PC-3 (cell line): ENCODE data around the gene UBE2E2. TPM values are rescaled to one million over a fixed set of nuclear protein-coding genes. Genes with fewer than 3 reads are reported as not detected.

ENCODE experiments used
- ATAC-seq: fragments of 200-7000 bp; cut with Tn5 transposase; 2 replicates; pipeline ENCODE4 v1.9.1; 2020; ENCODE audit warnings: mild to moderate bottlenecking, moderate library complexity
- BruUV-seq: library from RNA; stranded (reverse); fragments of 400-500 nt; replicated peaks from 2 replicates; lab custom pipeline; 2021; lab: Mats Ljungman, UMichigan
- CTCF ChIA-PET: fragments of 300-600 bp; sonication (Branson Sonifier 250); formaldehyde crosslinking; loops from one replicate; lab custom pipeline; 2022; ENCODE audit warnings: antibody characterized with exemption; lab: Charles Lee
- POLR2A ChIA-PET: fragments of 300-600 bp; sonication (Branson Sonifier 250); formaldehyde crosslinking; loops from one replicate; lab custom pipeline; 2022; ENCODE audit warnings: antibody characterized with exemption; ENCODE audit not compliant: unreplicated experiment; lab: Charles Lee
- DNase-seq: peaks from one replicate; pipeline ENCODE4 v3.0.0-alpha.2; 2015
- H2AFZ ChIP-seq: fragments of 300-600 bp; sonication (generic); 2 replicates; pipeline ENCODE4 v1.6.0; 2016; ENCODE audit warnings: antibody characterized with exemption, low read length
- H3F3A ChIP-seq: fragments of 300-600 bp; sonication (generic); one replicate; pipeline ENCODE4 v1.6.0; 2017; ENCODE audit warnings: antibody characterized with exemption, low read length, control low read depth, mild to moderate bottlenecking; ENCODE audit not compliant: unreplicated experiment
- H3K27ac ChIP-seq: fragments of 300-600 bp; sonication (generic); 2 replicates; pipeline ENCODE4 v1.5.1; 2016; ENCODE audit warnings: mild to moderate bottlenecking, low read length
- H3K27me3 ChIP-seq: fragments of 300-600 bp; sonication (generic); 2 replicates; pipeline ENCODE4 v1.6.1; 2016; ENCODE audit warnings: low read length, mixed read lengths
- H3K36me3 ChIP-seq: fragments of 300-600 bp; sonication (generic); 2 replicates; pipeline ENCODE4 v1.6.1; 2016; ENCODE audit warnings: low read depth, mixed run types, low read length, mixed read lengths
- H3K4me1 ChIP-seq: fragments of 300-600 bp; sonication (generic); 2 replicates; pipeline ENCODE4 v1.5.1; 2016; ENCODE audit warnings: low read length; ENCODE audit not compliant: insufficient read depth
- H3K4me2 ChIP-seq: fragments of 300-600 bp; sonication (generic); 2 replicates; pipeline ENCODE4 v1.6.0; 2016; ENCODE audit warnings: low read length
- H3K4me3 ChIP-seq: fragments of 300-600 bp; sonication (generic); 2 replicates; pipeline ENCODE4 v1.5.1; 2016; ENCODE audit warnings: mild to moderate bottlenecking, low read length, mixed read lengths
- H3K79me2 ChIP-seq: fragments of 300-600 bp; sonication (generic); 2 replicates; pipeline ENCODE4 v1.6.1; 2017; ENCODE audit warnings: low read length, mixed read lengths
- H3K9ac ChIP-seq: fragments of 300-600 bp; sonication (generic); 2 replicates; pipeline ENCODE4 v1.6.0; 2016; ENCODE audit warnings: mild to moderate bottlenecking, low read length
- H3K9me2 ChIP-seq: fragments of 300-600 bp; sonication (generic); replicated peaks from 2 replicates; pipeline ENCODE4 v1.6.1; 2016; ENCODE audit warnings: mixed run types, low read length, mixed read lengths
- H3K9me3 ChIP-seq: fragments of 300-600 bp; sonication (generic); 2 replicates; pipeline ENCODE4 v1.6.1; 2016; ENCODE audit warnings: low read length, mixed read lengths
- H4K20me1 ChIP-seq: fragments of 300-600 bp; sonication (generic); 2 replicates; pipeline ENCODE4 v1.6.1; 2016; ENCODE audit warnings: low read length, mixed read lengths
- CTCF ChIP-seq: fragments of 300-600 bp; sonication (generic); conservative IDR thresholded peaks from 2 replicates; pipeline ENCODE4 v1.5.1; 2017; ENCODE audit warnings: antibody characterized with exemption, low read depth, mild to moderate bottlenecking, low read length
- EZH2 ChIP-seq: fragments of 300-600 bp; sonication (generic); IDR thresholded peaks from one replicate; pipeline ENCODE4 v1.6.1; 2017; ENCODE audit warnings: antibody characterized with exemption, mild to moderate bottlenecking, low read length; ENCODE audit not compliant: unreplicated experiment
- EZH2phosphoT487 ChIP-seq: fragments of 300-600 bp; sonication (generic); IDR thresholded peaks from 2 replicates; pipeline ENCODE4 v1.6.1; 2018; ENCODE audit warnings: mild to moderate bottlenecking, antibody characterized with exemption, low read length, borderline replicate concordance
- intact Hi-C: fragments of 100-400 bp; cut with micrococcal nuclease; formaldehyde crosslinking; loops from 2 replicates; pipeline ENCODE4 v1.9.0; 2023
- total RNA-seq: library from RNA; depleted of rRNA; stranded (reverse); fragments of >200 nt; gene quantifications from 2 replicates; pipeline ENCODE4 v1.2.3, GENCODE V29; 2014

The UBE2E2 gene
- total RNA-seq, 1 experiment from 2014 or later = 25.6 TPM

GRCh38 chr3:23438657-23439056 is 235.5 kb downstream of the UBE2E2 start:
- ATAC-seq = no peak
- TF ChIP-seq EZH2phosphoT487 (no peak), CTCF (no peak), EZH2 (no peak)

GRCh38 chr3:23439080-23439479 is 236.0 kb downstream of the UBE2E2 start:
- Histone ChIP-seq H3K36me3 (no peaks in the 10 kb centered on the region), H3K27me3 (no peaks in the 10 kb centered on the region), H3K4me2 (no peak overlapping the region), H3K9ac (no peak overlapping the region), H4K20me1 (no peaks in the 10 kb centered on the region), H3K4me1 (no peaks in the 10 kb centered on the region), H3K4me3 (no peak overlapping the region), H2AFZ (no peak overlapping the region), H3K9me3 (no peaks in the 10 kb centered on the region), H3K79me2 (no peaks in the 10 kb centered on the region), H3K27ac (no peak overlapping the region), H3K9me2 (no peaks in the 10 kb centered on the region), H3F3A (no peaks in the 10 kb centered on the region)
- ChIA-PET CTCF (no interaction called here), POLR2A (interaction anchor here (0.6 kb wide), 1 partner anchor 228 kb away, joined by 3 read pairs; no protein-coding TSS in a partner anchor)
- ATAC-seq (no peak), DNase-seq (no peak)
- TF ChIP-seq CTCF (no peak), EZH2phosphoT487 (no peak), EZH2 (no peak)
- intact Hi-C loops = no loop called here
- no TSS peak for BruUV-seq

More at GRCh38 chr3:23438657-23439056, 235.5 kb downstream of the UBE2E2 start:
- Histone ChIP-seq H3K9me2 (no peaks in the 10 kb centered on the region), H3F3A (no peaks in the 10 kb centered on the region), H3K9ac (no peak overlapping the region), H3K36me3 (no peaks in the 10 kb centered on the region), H4K20me1 (no peaks in the 10 kb centered on the region), H3K9me3 (no peaks in the 10 kb centered on the region), H2AFZ (no peak overlapping the region), H3K79me2 (no peaks in the 10 kb centered on the region), H3K27me3 (no peaks in the 10 kb centered on the region), H3K27ac (no peak overlapping the region), H3K4me3 (no peak overlapping the region), H3K4me1 (no peaks in the 10 kb centered on the region), H3K4me2 (no peak overlapping the region)
- POLR2A ChIA-PET = interaction anchor here (0.6 kb wide), 1 partner anchor 227 kb away, joined by 3 read pairs; no protein-coding TSS in a partner anchor
- intact Hi-C loops = no loop called here
- CTCF ChIA-PET = no interaction called here
- no peak for DNase-seq
- no TSS peak for BruUV-seq

GRCh38 chr3:23440416-23441294 is 237.5 kb downstream of the UBE2E2 start:
- ChIA-PET POLR2A (no interaction called here), CTCF (no interaction called here)
- intact Hi-C loops = no loop called here
- Histone ChIP-seq H3K36me3 (no peaks in the 10 kb centered on the region), H3F3A (no peaks in the 10 kb centered on the region), H2AFZ (no peak overlapping the region), H4K20me1 (no peaks in the 10 kb centered on the region), H3K27me3 (no peaks in the 10 kb centered on the region), H3K4me2 (no peak overlapping the region), H3K9ac (no peak overlapping the region), H3K27ac (no peak overlapping the region), H3K4me3 (no peak overlapping the region), H3K4me1 (no peaks in the 10 kb centered on the region), H3K9me3 (no peaks in the 10 kb centered on the region), H3K79me2 (no peaks in the 10 kb centered on the region), H3K9me2 (no peaks in the 10 kb centered on the region)
- ATAC-seq (no peak), DNase-seq (no peak)
- BruUV-seq = no TSS peak
- no peak for TF ChIP-seq EZH2phosphoT487
- TF ChIP-seq EZH2 = no peak
- no peak for TF ChIP-seq CTCF
